Prostate gland (tissue), 2 donors: ENCODE measurements around the gene IFNA2. TPM values are rescaled to one million over a fixed set of nuclear protein-coding genes. Genes with fewer than 3 reads are reported as not detected.
A peak's percentile ranks its signal among the peaks of the same experiment; 100 is the strongest.

Experiments used
- DNase-seq: peaks from one replicate; pipeline ENCODE4 v3.0.0-alpha.2; 2019; ENCODE audit warnings: low spot score
- H3K27ac ChIP-seq, 2 donors: fragments of 200-600 bp; sonication (generic); 2 replicates each; pipeline ENCODE4 v1.5.1; 2017 to 2019
- H3K27me3 ChIP-seq: fragments of 200-600 bp; sonication (generic); replicated peaks from 2 replicates; pipeline ENCODE4 v1.5.1; 2019; ENCODE audit not compliant: insufficient read depth
- H3K36me3 ChIP-seq, 2 donors: fragments of 200-600 bp; sonication (generic); 1 replicate in 1 of 2; 2 replicates in 1 of 2; pipeline versions ENCODE4 v1.5.1 to v1.8.1; 2017 to 2019
- H3K4me1 ChIP-seq: fragments of 200-600 bp; sonication (generic); replicated peaks from 2 replicates; pipeline ENCODE4 v1.5.1; 2019
- H3K4me3 ChIP-seq, 2 donors: fragments of 200-600 bp; sonication (generic); 2 replicates each; pipeline ENCODE4 v1.5.1; 2017 to 2019
- H3K9me3 ChIP-seq: fragments of 200-600 bp; sonication (generic); 2 replicates; pipeline ENCODE4 v1.5.1; 2017
- POLR2A ChIP-seq: fragments of 450-650 bp; IDR thresholded peaks from one replicate; pipeline ENCODE4 v1.6.1; 2016; ENCODE audit warnings: antibody characterized with exemption, mild to moderate bottlenecking
- POLR2AphosphoS5 ChIP-seq: sonication (generic); formaldehyde crosslinking; IDR thresholded peaks from one replicate; pipeline ENCODE4 v1.6.1; 2017; ENCODE audit warnings: antibody characterized with exemption
- WGBS: methylation state at CpG from one replicate; pipeline ENCODE4 v1.1.5; 2018; 5-methylcytosine and 5-hydroxymethylcytosine counted together
- intact Hi-C: fragments of 100-400 bp; cut with DNase I; formaldehyde crosslinking; loops from one replicate; pipeline ENCODE4 v1.14.2; 2022
- total RNA-seq, 2 donors: library from RNA; depleted of rRNA; stranded (reverse); fragments of >200 nt; gene quantifications; one replicate each; pipeline ENCODE4 v1.1.0, GENCODE V29; 2016
- TF ChIP-seq, protein P1 (sequence below), 4 experiments: fragments of 200-600 bp in 2 of 4; fragments of 450-650 bp in 2 of 4; sonication (generic) in 2 of 4; IDR thresholded peaks; 1 replicate in 3 of 4; 2 replicates in 1 of 4; pipeline ENCODE4 v1.5.1; 2016 to 2019; ENCODE audit warnings: antibody characterized with exemption in 4 of 4, mild to moderate bottlenecking in 2 of 4, moderate library complexity in 2 of 4

The IFNA2 gene
- total RNA-seq, 2 donors from 2014 or later = not detected

DNA sequence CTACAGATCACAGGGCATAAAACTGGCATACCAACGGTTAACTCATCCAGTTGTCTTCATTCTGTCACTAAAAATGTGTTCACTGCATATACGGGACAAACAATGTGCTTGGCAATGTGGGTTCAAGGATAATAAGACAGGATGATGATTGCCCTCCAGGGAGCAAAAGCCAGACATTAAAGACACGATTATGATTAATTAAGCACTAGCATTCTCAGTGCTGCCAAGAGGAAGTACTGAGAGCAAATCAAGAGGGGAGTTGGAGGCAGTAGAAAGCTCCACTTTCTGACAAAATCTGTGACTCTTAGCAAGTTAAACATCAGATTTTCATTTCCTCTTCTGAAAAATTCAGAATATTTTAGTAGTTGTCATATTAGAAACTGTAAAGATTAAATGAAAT lies 14.8 kb upstream of the IFNA2 start:
- TF ChIP-seq POLR2A = no peak
- TF ChIP-seq, protein P1, sequence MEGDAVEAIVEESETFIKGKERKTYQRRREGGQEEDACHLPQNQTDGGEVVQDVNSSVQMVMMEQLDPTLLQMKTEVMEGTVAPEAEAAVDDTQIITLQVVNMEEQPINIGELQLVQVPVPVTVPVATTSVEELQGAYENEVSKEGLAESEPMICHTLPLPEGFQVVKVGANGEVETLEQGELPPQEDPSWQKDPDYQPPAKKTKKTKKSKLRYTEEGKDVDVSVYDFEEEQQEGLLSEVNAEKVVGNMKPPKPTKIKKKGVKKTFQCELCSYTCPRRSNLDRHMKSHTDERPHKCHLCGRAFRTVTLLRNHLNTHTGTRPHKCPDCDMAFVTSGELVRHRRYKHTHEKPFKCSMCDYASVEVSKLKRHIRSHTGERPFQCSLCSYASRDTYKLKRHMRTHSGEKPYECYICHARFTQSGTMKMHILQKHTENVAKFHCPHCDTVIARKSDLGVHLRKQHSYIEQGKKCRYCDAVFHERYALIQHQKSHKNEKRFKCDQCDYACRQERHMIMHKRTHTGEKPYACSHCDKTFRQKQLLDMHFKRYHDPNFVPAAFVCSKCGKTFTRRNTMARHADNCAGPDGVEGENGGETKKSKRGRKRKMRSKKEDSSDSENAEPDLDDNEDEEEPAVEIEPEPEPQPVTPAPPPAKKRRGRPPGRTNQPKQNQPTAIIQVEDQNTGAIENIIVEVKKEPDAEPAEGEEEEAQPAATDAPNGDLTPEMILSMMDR (IDR thresholded peaks at IDR 0.05) = no peak
- no peak for TF ChIP-seq POLR2AphosphoS5
- intact Hi-C loops = loop anchor here (5.0 kb wide), 1 partner anchor 83 kb away; no protein-coding TSS in a partner anchor
- WGBS = 19% methylated on average over 3 of the region's 3 CpGs

GRCh38 chr9:21398955-21399489 lies 13.8 kb upstream of the IFNA2 start:
- TF ChIP-seq, protein P1 (IDR thresholded peaks at IDR 0.05) = no peak
- TF ChIP-seq POLR2A (no peak), POLR2AphosphoS5 (no peak)
- no peak for DNase-seq
- Histone ChIP-seq H3K27ac (no peak overlapping the region), H3K9me3 (no peaks in the 10 kb centered on the region), H3K4me3 (no peak overlapping the region), H3K27me3 (peaks cover 6% of the 10 kb centered on the region), H3K4me1 (no peaks in the 10 kb centered on the region), H3K36me3 (no peaks in the 10 kb centered on the region)
- WGBS = 92% methylated on average over 5 of the region's 5 CpGs
- intact Hi-C loops = loop anchor here (5.0 kb wide), 1 partner anchor 82 kb away; no protein-coding TSS in a partner anchor

More for the DNA sequence above, 14.8 kb upstream of the IFNA2 start:
- DNase-seq = no peak
- Histone ChIP-seq H3K4me3 (no peak overlapping the region), H3K27me3 (peaks cover 6% of the 10 kb centered on the region), H3K4me1 (no peaks in the 10 kb centered on the region), H3K36me3 (no peaks in the 10 kb centered on the region), H3K27ac (no peak overlapping the region), H3K9me3 (no peaks in the 10 kb centered on the region)

DNA sequence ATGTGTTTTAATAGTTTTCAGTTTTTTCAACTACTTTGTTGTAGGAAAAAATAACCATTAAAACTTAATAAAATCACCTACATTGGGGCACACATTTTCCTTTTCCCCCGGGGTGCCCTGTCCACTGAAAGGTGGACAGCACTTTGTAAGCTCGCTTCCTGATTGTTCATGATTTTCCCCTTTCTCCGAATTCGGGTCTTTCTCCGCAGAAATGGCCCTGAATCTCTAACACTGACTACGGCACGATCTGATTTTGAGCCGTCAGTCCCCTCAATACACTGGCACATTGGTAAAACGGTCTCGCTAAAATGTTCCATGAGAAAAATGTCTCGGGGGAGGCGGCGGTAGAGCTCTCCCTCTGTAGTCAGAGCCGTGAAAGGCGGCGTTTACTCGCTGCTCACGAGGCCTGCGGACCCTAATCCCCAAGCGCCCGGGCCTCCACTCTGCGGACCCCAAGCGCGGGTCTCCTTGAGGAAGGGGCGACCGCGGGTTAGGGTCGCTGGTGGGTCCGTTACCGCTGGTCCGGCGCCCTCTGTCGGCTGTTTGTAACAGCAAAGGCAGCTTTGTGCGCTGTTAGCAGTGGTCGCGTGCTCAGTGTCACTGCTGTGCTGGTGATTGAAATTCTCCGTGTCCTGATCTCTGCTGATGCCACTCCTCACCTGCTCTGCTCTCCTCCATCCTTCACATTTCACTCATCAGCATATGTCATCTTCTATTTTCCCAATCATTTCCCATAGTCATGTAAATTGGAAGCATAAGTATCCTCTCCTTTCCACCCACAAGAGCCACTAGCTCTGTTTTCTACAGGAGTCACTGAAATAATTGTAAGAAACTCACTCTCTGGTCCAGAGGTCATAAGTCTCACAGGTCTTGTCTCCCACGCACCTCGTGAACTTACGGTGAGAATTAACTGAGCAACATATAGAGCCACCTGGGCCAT lies 10.8 kb upstream of the IFNA2 start:
- H3K27ac ChIP-seq = no peak overlapping the region
- TF ChIP-seq POLR2A = no peak
- TF ChIP-seq, protein P1 (IDR thresholded peaks at IDR 0.05) = peak; percentile 42 to 64 (median 60)
- H3K4me3 ChIP-seq = peak overlapping the region; percentile 15 to 18
- no peaks in the 10 kb centered on the region for H3K9me3 ChIP-seq
- intact Hi-C loops = loop anchor here (5.0 kb wide), 1 partner anchor 79 kb away; no protein-coding TSS in a partner anchor
- H3K4me1 ChIP-seq = no peaks in the 10 kb centered on the region
- no peaks in the 10 kb centered on the region for H3K36me3 ChIP-seq
- DNase-seq = peak; percentile 22
- 12% methylated on average over 40 of the region's 40 CpGs for WGBS
- no peaks in the 10 kb centered on the region for H3K27me3 ChIP-seq

- Histone ChIP-seq H3K9me3 (no peaks in the 10 kb centered on the region), H3K27ac (no peak overlapping the region), H3K27me3 (no peaks in the 10 kb centered on the region), H3K4me1 (no peaks in the 10 kb centered on the region), H3K4me3 (no peak overlapping the region), H3K36me3 (no peaks in the 10 kb centered on the region)
- 75% methylated on average over 6 of the region's 6 CpGs for WGBS
- no peak for TF ChIP-seq POLR2AphosphoS5
- TF ChIP-seq, protein P1 (IDR thresholded peaks at IDR 0.05) = peak in 1 of 4 experiments; percentile 30
- intact Hi-C loops = no loop called here
- DNase-seq = no peak
Measured at GRCh38 chr9:21392270-21392669, 7.1 kb upstream of the IFNA2 start.
